Activated CD8-positive, alpha-beta T cell treated with anti-CD3 and anti-CD28 coated beads for 36 hours (primary cell): ENCODE data around the gene MAMLD1. TPM values are rescaled to one million over a fixed set of nuclear protein-coding genes. Genes with fewer than 3 reads are reported as not detected.

Experiments used
- ATAC-seq: fragments of 200-7000 bp; cut with Tn5 transposase; one replicate; pipeline ENCODE4 v1.10.0; 2021; ENCODE audit warnings: mild to moderate bottlenecking, moderate library complexity
- CTCF ChIA-PET: fragments of 350-600 bp; sonication (Branson Sonifier 250); formaldehyde crosslinking; loops from one replicate; lab custom pipeline; 2021; ENCODE audit warnings: antibody characterized with exemption; lab: Charles Lee
- POLR2A ChIA-PET: fragments of 350-600 bp; sonication (Branson Sonifier 250); formaldehyde crosslinking; loops from one replicate; lab custom pipeline; 2021; ENCODE audit warnings: antibody characterized with exemption; lab: Charles Lee
- DNase-seq: peaks from one replicate; pipeline ENCODE4 v3.0.0-alpha.2; 2020
- H3K27ac Mint-ChIP-seq: one replicate; pipeline ENCODE4 v1.8.0; 2021; ENCODE audit warnings: mild to moderate bottlenecking, mixed read lengths
- H3K27me3 Mint-ChIP-seq: one replicate; pipeline ENCODE4 v1.8.0; 2021; ENCODE audit warnings: mixed read lengths
- H3K36me3 Mint-ChIP-seq: one replicate; pipeline ENCODE4 v1.8.0; 2021; ENCODE audit warnings: low read depth, mixed read lengths
- H3K4me1 Mint-ChIP-seq: one replicate; pipeline ENCODE4 v1.8.0; 2021; ENCODE audit warnings: low read depth, mixed read lengths
- H3K4me3 Mint-ChIP-seq: one replicate; pipeline ENCODE4 v1.8.0; 2021; ENCODE audit warnings: mild to moderate bottlenecking, moderate library complexity, mixed read lengths
- H3K9me3 Mint-ChIP-seq: one replicate; pipeline ENCODE4 v1.8.0; 2021; ENCODE audit warnings: mixed read lengths
- CTCF ChIP-seq: fragments of 200-600 bp; IDR thresholded peaks from one replicate; pipeline ENCODE4 v1.8.0; 2022; ENCODE audit warnings: antibody characterized with exemption, mild to moderate bottlenecking
- intact Hi-C: fragments of 100-400 bp; cut with micrococcal nuclease; formaldehyde crosslinking; loops from one replicate; pipeline ENCODE4 v1.10.0; 2022
- total RNA-seq, 2 experiments: library from RNA; stranded (reverse); gene quantifications; one replicate each; pipeline ENCODE4 v1.2.3, GENCODE V29; 2021

The MAMLD1 gene
- total RNA-seq, 2 experiments from 2014 or later, result 1.8 to 2.0 TPM

- ATAC-seq (no peak), DNase-seq (no peak)
- Mint-ChIP-seq H3K27ac (no peak overlapping the region), H3K36me3 (no peaks in the 10 kb centered on the region), H3K27me3 (no peaks in the 10 kb centered on the region), H3K4me1 (no peaks in the 10 kb centered on the region), H3K4me3 (no peak overlapping the region), H3K9me3 (no peaks in the 10 kb centered on the region)
- ChIA-PET POLR2A (no interaction called here), CTCF (no interaction called here)
- no peak for TF ChIP-seq CTCF
- intact Hi-C loops, result no loop called here
These were observed 150.4 kb downstream of the MAMLD1 start for GRCh38 chrX:150513544-150513943.

- ChIA-PET CTCF (no interaction called here), POLR2A (no interaction called here)
- DNase-seq (no peak), ATAC-seq (no peak)
- no peak for TF ChIP-seq CTCF
- H3K4me3 Mint-ChIP-seq, result no peak overlapping the region
- H3K27me3 Mint-ChIP-seq, result no peaks in the 10 kb centered on the region
- no peaks in the 10 kb centered on the region for H3K4me1 Mint-ChIP-seq
- H3K36me3 Mint-ChIP-seq, result no peaks in the 10 kb centered on the region
- H3K27ac Mint-ChIP-seq, result no peak overlapping the region
- H3K9me3 Mint-ChIP-seq, result no peaks in the 10 kb centered on the region
- intact Hi-C loops, result no loop called here
These were observed 151.3 kb downstream of the MAMLD1 start for GRCh38 chrX:150514462-150514861.

- Mint-ChIP-seq H3K4me1 (no peaks in the 10 kb centered on the region), H3K9me3 (no peaks in the 10 kb centered on the region), H3K27ac (no peak overlapping the region), H3K4me3 (no peak overlapping the region), H3K36me3 (no peaks in the 10 kb centered on the region), H3K27me3 (no peaks in the 10 kb centered on the region)
- no peak for TF ChIP-seq CTCF
- POLR2A ChIA-PET, result no interaction called here
- CTCF ChIA-PET, result no interaction called here
- ATAC-seq, result no peak
- intact Hi-C loops, result no loop called here
- DNase-seq, result no peak
These were observed 152.7 kb downstream of the MAMLD1 start for GRCh38 chrX:150515801-150516200.

GRCh38 chrX:150517303-150517910 is 154.3 kb downstream of the MAMLD1 start:
- Mint-ChIP-seq H3K27me3 (no peaks in the 10 kb centered on the region), H3K9me3 (no peaks in the 10 kb centered on the region), H3K27ac (no peak overlapping the region), H3K4me3 (no peak overlapping the region), H3K36me3 (no peaks in the 10 kb centered on the region), H3K4me1 (no peaks in the 10 kb centered on the region)
- ChIA-PET CTCF (interaction anchor here (0.9 kb wide), 1 partner anchor 70 kb away, joined by 3 read pairs; no protein-coding TSS in a partner anchor), POLR2A (no interaction called here)
- no peak for DNase-seq
- intact Hi-C loops, result no loop called here
- no peak for ATAC-seq
- no peak for TF ChIP-seq CTCF

- Mint-ChIP-seq H3K36me3 (no peaks in the 10 kb centered on the region), H3K9me3 (no peaks in the 10 kb centered on the region), H3K27ac (no peak overlapping the region), H3K27me3 (no peaks in the 10 kb centered on the region), H3K4me1 (no peaks in the 10 kb centered on the region), H3K4me3 (no peak overlapping the region)
- no peak for TF ChIP-seq CTCF
- intact Hi-C loops, result no loop called here
- POLR2A ChIA-PET, result no interaction called here
- no peak for ATAC-seq
- CTCF ChIA-PET, result no interaction called here
- DNase-seq, result no peak
These were observed 159.4 kb downstream of the MAMLD1 start for GRCh38 chrX:150522494-150522893.
